Left hindlimb (tissue), 1 donor: Measurements from ENCODE around the gene DGKQ.
"Not testable (repeated sequence)": the region's sequence is repeated elsewhere in the genome, so short reads cannot be mapped to it uniquely, and the experiment has no call there.

Experiments
- DNase-seq: peaks from one replicate; pipeline ENCODE4 v3.0.0-alpha.2; 2018

Gene DGKQ

GRCh38 chr4:993111-994029 is 20.0 kb upstream of the DGKQ start, which contains the start of gene SLC26A1:
TSS of gene SLC26A1 (minus strand) at chr4:993404. CDS start at chr4:991703, 1,701 bp downstream.
- no peak for DNase-seq

- DNase-seq = peak; percentile 31
These were observed 19.1 kb upstream of the DGKQ start for GRCh38 chr4:992297-993110.

GRCh38 chr4:991451-992296 is 18.3 kb upstream of the DGKQ start:
- no peak for DNase-seq

GRCh38 chr4:990746-991367 is 17.5 kb upstream of the DGKQ start:
- DNase-seq = no peak

GRCh38 chr4:989722-990471 is 16.5 kb upstream of the DGKQ start:
- DNase-seq = peak; percentile 23

GRCh38 chr4:988726-989721 is 15.7 kb upstream of the DGKQ start:
- DNase-seq = peak; percentile 46

GRCh38 chr4:987624-988513 is 14.5 kb upstream of the DGKQ start:
- DNase-seq = no peak

- peak; percentile 85 for DNase-seq
These were observed 13.7 kb upstream of the DGKQ start, which contains the start of gene IDUA for GRCh38 chr4:986879-987623. TSS of gene IDUA (plus strand) at chr4:987044. CDS start at chr4:987085, 41 bp downstream.

GRCh38 chr4:986428-986878 is 13.1 kb upstream of the DGKQ start:
- no peak for DNase-seq

- DNase-seq = no peak
These were observed 11.9 kb upstream of the DGKQ start for GRCh38 chr4:985123-985830.

- DNase-seq = no peak
These were observed 11.1 kb upstream of the DGKQ start for GRCh38 chr4:984336-985054.

GRCh38 chr4:982814-983213 is 9.4 kb upstream of the DGKQ start:
- DNase-seq = no peak

- DNase-seq = no peak
These were observed 8.9 kb upstream of the DGKQ start for GRCh38 chr4:982291-982690.

GRCh38 chr4:978957-979701 is 5.8 kb upstream of the DGKQ start:
- DNase-seq = no peak

- DNase-seq = not testable (repeated sequence)
These were observed 2.6 kb upstream of the DGKQ start for GRCh38 chr4:976016-976415.

GRCh38 chr4:974668-975067 is 1.3 kb upstream of the DGKQ start:
- no peak for DNase-seq
